ENCODE results near the gene PTBP1. TPM values are rescaled to one million over a fixed set of nuclear protein-coding genes. Genes with fewer than 3 reads are reported as not detected.

PTBP1 gene
- total RNA-seq, 4 donors from 2014 or later, result 106 to 195 (median 137) TPM

DNA sequence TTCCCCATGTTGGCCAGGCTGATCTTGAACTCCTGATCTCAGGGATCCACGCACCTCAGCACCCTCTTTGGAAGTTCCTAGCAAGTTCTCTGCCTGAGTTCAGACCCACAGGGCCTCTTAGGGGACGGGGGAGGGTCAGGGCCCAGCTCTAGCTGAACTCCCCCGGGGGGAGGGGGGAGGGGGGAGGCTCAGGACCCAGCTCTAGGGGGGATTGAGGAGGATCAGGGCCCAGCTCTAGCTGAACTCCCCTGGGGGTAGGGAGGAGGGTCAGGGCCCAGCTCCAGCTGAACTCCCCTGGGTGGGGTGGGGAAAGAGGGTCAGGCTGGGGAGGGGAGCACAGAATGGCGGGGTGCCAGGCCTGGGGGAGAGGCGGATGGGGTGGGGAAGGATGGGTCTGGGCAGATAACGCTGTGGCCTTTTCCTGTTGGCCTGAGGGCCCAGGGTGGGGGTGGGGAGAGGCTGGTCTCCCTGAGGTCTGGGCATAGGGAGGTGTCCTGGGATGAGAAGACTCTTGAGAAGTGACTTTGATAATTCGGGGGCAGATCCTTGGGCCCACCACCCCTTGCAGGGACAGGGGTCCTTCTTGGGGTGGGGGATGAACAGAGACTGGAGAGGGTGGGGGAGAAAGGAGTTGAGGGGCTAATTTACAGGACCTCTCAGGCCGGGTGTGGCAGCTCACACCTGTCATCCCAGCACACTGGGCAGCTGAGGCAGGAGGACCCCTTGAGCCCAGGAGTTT lies 5.5 kb upstream of the PTBP1 start:
- no peak for TF ChIP-seq CTCF (IDR thresholded peaks at IDR 0.05)
- DNase-seq (ENCODE audit: low spot score), result no peak
- no peak for ATAC-seq (ENCODE audit: low FRiP score)

DNA sequence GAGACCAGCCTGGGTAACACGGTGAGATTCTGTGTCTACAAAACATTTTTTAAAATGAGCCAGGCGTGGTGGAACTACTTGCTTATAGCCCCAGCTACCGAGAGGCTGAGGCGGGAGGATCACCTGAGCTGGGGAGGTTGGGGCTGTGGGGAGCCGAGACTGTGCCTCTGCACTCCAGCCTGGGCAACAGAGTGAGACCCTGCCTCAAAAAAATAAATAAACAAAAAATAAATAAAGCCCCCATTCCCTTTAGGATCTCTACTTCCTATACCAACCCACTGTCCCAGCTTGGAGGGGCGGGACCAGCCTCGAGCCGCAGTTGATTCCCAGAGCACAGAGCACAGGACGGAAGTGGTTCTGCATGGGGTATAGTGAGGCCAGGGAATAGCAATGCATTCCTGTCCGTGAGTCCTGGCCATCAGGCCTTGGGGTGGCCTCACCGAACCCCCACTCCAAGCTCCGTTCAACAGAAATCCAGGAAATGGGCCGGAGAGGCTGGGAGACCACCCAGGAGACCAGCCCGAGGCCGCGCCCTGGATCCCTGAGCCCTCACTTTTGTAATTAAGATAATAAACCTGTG lies 4.9 kb upstream of the PTBP1 start:
- TF ChIP-seq CTCF (IDR thresholded peaks at IDR 0.05), result no peak
- DNase-seq (ENCODE audit: low spot score), result no peak
- no peak for ATAC-seq (ENCODE audit: low FRiP score)

DNA sequence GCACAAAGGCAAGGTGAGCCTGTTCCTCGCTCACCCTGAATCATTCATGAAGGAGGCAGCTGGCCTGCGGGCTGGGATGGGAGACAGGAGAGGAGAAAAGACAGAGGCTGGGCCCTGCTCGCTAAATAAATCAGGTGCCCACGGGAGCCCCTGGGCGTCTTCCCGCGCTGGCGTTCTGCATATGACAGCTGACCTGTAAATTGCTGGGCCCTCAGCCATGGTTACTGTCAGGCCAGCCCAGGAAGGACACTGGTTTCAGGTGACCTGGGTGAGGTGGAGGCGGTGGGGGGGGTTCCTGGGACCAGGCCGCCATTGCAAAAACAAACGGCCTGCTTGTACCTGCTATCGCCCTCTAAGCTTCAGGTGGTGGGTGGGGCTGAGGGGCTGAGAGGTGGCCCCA lies 3.4 kb upstream of the PTBP1 start:
- no peak for TF ChIP-seq CTCF (IDR thresholded peaks at IDR 0.05)
- ATAC-seq (ENCODE audit: low FRiP score) (no peak), DNase-seq (ENCODE audit: low spot score) (no peak)

DNA sequence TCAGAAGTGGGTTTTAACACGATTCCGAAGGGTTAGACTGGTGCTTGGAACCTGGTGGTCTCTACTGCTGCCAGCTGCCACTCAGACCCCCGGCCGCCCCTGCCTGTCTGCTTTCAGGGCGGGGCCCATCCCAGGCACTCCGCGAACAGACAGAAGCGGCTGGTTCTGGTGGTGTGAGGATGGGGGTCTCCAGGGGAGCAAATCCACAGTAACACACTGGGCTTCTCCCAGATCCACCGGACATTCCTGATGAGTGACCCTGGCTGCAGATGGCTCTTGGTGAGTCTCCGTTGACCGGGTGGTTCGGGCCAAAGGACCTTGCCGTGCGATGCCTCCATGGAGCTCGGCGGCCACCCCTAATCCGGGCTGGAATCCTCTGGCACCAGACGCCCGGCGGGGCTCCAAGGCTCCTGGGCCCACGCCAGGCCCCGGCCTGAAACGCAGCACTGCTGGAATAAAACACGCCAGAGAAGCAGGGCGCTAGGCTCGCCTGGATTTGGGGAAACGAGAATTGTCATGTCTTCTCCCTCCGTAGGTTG lies 2.1 kb upstream of the PTBP1 start:
- ATAC-seq (ENCODE audit: low FRiP score) (no peak), DNase-seq (ENCODE audit: low spot score) (no peak)
- TF ChIP-seq CTCF (IDR thresholded peaks at IDR 0.05), result no peak

- ATAC-seq (ENCODE audit: low FRiP score) (no peak), DNase-seq (ENCODE audit: low spot score) (no peak)
- no peak for TF ChIP-seq CTCF (IDR thresholded peaks at IDR 0.05)
Observed at GRCh38 chr19:795691-796581, 1.3 kb upstream of the PTBP1 start.

GRCh38 chr19:797528-798414 lies 519 bp downstream of the PTBP1 start:
- ATAC-seq (ENCODE audit: low FRiP score) (peak; percentile 45), DNase-seq (ENCODE audit: low spot score) (no peak)
- no peak for TF ChIP-seq CTCF (IDR thresholded peaks at IDR 0.05)
